Neuronal stem cell (in vitro differentiated cells): ENCODE data around the gene CCDC12.

Experiments used
- DNase-seq: peaks from one replicate; pipeline ENCODE4 v3.0.0-alpha.2; 2013; ENCODE audit warnings: low spot score
- H2AFZ ChIP-seq: one replicate; pipeline ENCODE4 v1.6.1; 2013; ENCODE audit warnings: mild to moderate bottlenecking, low read length, inconsistent platforms
- H2AK5ac ChIP-seq: 2 replicates; pipeline ENCODE4 v1.6.1; 2013; ENCODE audit warnings: low read depth, mild to moderate bottlenecking, inconsistent platforms, low read length, moderate library complexity, mixed read lengths
- H2BK120ac ChIP-seq: 2 replicates; pipeline ENCODE4 v1.6.1; 2013; ENCODE audit warnings: low read depth, mild to moderate bottlenecking, inconsistent platforms, low read length, moderate library complexity, mixed read lengths
- H2BK12ac ChIP-seq: one replicate; pipeline ENCODE4 v1.6.1; 2013; ENCODE audit warnings: low read length, inconsistent platforms
- H2BK15ac ChIP-seq: 2 replicates; pipeline ENCODE4 v1.6.1; 2013; ENCODE audit warnings: mild to moderate bottlenecking, low read length, inconsistent platforms, mixed read lengths
- H2BK5ac ChIP-seq: one replicate; pipeline ENCODE4 v1.6.1; 2013; ENCODE audit warnings: inconsistent platforms, mild to moderate bottlenecking, low read length, moderate library complexity
- H3K14ac ChIP-seq: one replicate; pipeline ENCODE4 v1.6.1; 2013; ENCODE audit warnings: low read length, inconsistent platforms
- H3K18ac ChIP-seq: 2 replicates; pipeline ENCODE4 v1.6.1; 2013; ENCODE audit warnings: low read length, inconsistent platforms
- H3K23ac ChIP-seq: 2 replicates; pipeline ENCODE4 v1.6.1; 2013; ENCODE audit warnings: low read depth, mild to moderate bottlenecking, mixed read lengths, low read length, inconsistent platforms; ENCODE audit not compliant: poor library complexity
- H3K27ac ChIP-seq: replicated peaks from 3 replicates; pipeline ENCODE4 v1.5.1; 2013; ENCODE audit warnings: low read length, inconsistent platforms
- H3K27me3 ChIP-seq, 3 experiments: 2 replicates each; pipeline ENCODE4 v1.6.1; 2013; ENCODE audit warnings: low read length in 3 of 3, mild to moderate bottlenecking in 2 of 3, inconsistent platforms in 1 of 3, low read depth in 1 of 3, mixed read lengths in 1 of 3, moderate library complexity in 1 of 3; ENCODE audit not compliant: control insufficient read depth in 3 of 3, insufficient read depth in 3 of 3
- H3K36me3 ChIP-seq, 2 donors: replicated peaks in 1 of 2; 2 replicates each; pipeline ENCODE4 v1.6.1; 2013; ENCODE audit warnings: low read length in 2 of 2; ENCODE audit not compliant: control insufficient read depth in 2 of 2, insufficient read depth in 2 of 2
- H3K4ac ChIP-seq: 2 replicates; pipeline ENCODE4 v1.6.1; 2013; ENCODE audit warnings: inconsistent platforms, mild to moderate bottlenecking, low read length, moderate library complexity
- H3K4me1 ChIP-seq, 2 donors: 1 replicate in 1 of 2; 2 replicates in 1 of 2; pipeline ENCODE4 v1.6.1; 2013; ENCODE audit warnings: low read length in 2 of 2, low read depth in 1 of 2; ENCODE audit not compliant: control insufficient read depth in 2 of 2, insufficient read depth in 1 of 2
- H3K4me2 ChIP-seq: one replicate; pipeline ENCODE4 v1.6.1; 2013; ENCODE audit warnings: mild to moderate bottlenecking, low read length, inconsistent platforms; ENCODE audit not compliant: insufficient read depth, poor library complexity, severe bottlenecking
- H3K4me3 ChIP-seq, 2 donors: 2 replicates each; pipeline ENCODE4 v1.5.1; 2013; ENCODE audit warnings: low read length in 2 of 2, mild to moderate bottlenecking in 2 of 2, inconsistent platforms in 1 of 2, moderate library complexity in 1 of 2
- H3K79me1 ChIP-seq: one replicate; pipeline ENCODE4 v1.6.1; 2013; ENCODE audit warnings: low read depth, mild to moderate bottlenecking, inconsistent platforms, low read length, moderate library complexity
- H3K9ac ChIP-seq: one replicate; pipeline ENCODE4 v1.6.1; 2013; ENCODE audit warnings: mild to moderate bottlenecking, low read depth, low read length, inconsistent platforms; ENCODE audit not compliant: poor library complexity
- H3K9me3 ChIP-seq, 2 donors: replicated peaks in 1 of 2; 2 replicates each; pipeline versions ENCODE3 to v1.6.1; 2013; ENCODE audit warnings: low read length in 2 of 2, mild to moderate bottlenecking in 2 of 2, inconsistent platforms in 1 of 2, low read depth in 1 of 2, mixed read lengths in 1 of 2, moderate library complexity in 1 of 2; ENCODE audit not compliant: control insufficient read depth in 2 of 2, insufficient read depth in 1 of 2
- H4K8ac ChIP-seq: one replicate; pipeline ENCODE4 v1.6.1; 2013; ENCODE audit warnings: low read depth, mild to moderate bottlenecking, inconsistent platforms, low read length, moderate library complexity
- H4K91ac ChIP-seq: one replicate; pipeline ENCODE4 v1.6.1; 2013; ENCODE audit warnings: low read length, low read depth, mild to moderate bottlenecking, inconsistent platforms; ENCODE audit not compliant: poor library complexity
- WGBS, 2 donors: extraction: QIAGEN DNeasy Blood & Tissue Kit; methylation state at CpG; one replicate each; pipeline ENCODE4 v1.1.7; 2013; ENCODE audit warnings: missing lambda C conversion rate in 2 of 2, mixed read lengths in 1 of 2; ENCODE audit not compliant: insufficient read length in 2 of 2, insufficient replicate concordance in 1 of 2; ENCODE audit errors: extremely low coverage in 2 of 2; 5-methylcytosine and 5-hydroxymethylcytosine counted together

Gene CCDC12

DNA sequence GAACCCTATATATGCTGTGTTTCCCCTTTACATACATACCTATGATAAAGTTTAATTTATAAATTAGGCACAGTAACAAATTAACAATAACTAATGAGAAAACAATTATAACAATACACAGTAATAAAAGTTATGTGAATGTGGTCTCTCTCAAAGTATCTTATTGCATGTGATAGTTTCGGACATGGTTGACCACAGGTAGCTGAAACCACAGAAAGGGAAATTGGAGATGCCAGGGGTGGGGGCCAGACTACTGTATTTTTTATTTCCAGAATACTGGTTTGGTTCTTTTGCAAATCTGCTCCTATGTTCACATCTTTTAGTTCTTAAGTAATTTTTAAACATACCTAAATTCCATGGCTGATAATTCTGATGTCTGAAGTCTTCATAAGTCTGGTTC is 58.3 kb downstream of the CCDC12 start:
- Histone ChIP-seq H3K79me1 (peaks cover 3% of the 10 kb centered on the region), H2BK15ac (no peak overlapping the region), H3K4me1 (no peaks in the 10 kb centered on the region), H4K91ac (no peak overlapping the region), H3K14ac (no peak overlapping the region), H3K18ac (no peak overlapping the region), H3K27me3 (peaks cover 0 to 2% (median 0%) of the 10 kb centered on the region in 3 experiments), H3K27ac (no peak overlapping the region), H3K4ac (no peak overlapping the region), H3K23ac (no peak overlapping the region), H2BK12ac (no peak overlapping the region), H2AK5ac (no peak overlapping the region), H4K8ac (no peak overlapping the region), H3K4me3 (no peak overlapping the region), H2BK5ac (no peak overlapping the region), H3K9me3 (peaks cover 12 to 21% of the 10 kb centered on the region in 2 donors), H2AFZ (no peak overlapping the region), H3K36me3 (peaks cover 38 to 80% of the 10 kb centered on the region in 2 donors), H2BK120ac (no peak overlapping the region), H3K9ac (no peak overlapping the region), H3K4me2 (no peak overlapping the region)
- DNase-seq, result no peak
- WGBS, 2 donors, result no CpG with 5 or more reads among the region's 1 CpG

DNA sequence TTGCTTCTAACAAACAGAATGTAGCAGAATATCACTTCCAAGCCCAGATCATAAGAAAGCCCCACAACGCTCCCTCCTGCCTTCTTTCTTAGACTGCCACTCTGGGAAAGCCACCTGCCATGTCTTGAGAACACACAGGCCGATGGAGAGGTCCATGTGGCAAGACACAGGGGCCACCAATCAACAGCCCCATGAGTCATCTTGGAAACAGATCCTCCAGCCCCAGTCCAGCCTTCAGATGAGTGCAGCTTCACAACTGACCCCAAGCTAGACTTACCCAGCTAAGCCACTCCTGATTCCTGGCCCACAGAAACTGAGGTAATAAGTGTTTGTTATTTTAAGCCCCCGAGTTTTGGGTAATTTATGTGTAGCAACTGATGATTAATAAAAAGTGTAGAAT is 59.3 kb downstream of the CCDC12 start:
- H3K27ac ChIP-seq, result no peak overlapping the region
- peaks cover 29 to 71% of the 10 kb centered on the region in 2 donors for H3K36me3 ChIP-seq
- no CpG with 5 or more reads among the region's 3 CpGs for WGBS, 2 donors

DNA sequence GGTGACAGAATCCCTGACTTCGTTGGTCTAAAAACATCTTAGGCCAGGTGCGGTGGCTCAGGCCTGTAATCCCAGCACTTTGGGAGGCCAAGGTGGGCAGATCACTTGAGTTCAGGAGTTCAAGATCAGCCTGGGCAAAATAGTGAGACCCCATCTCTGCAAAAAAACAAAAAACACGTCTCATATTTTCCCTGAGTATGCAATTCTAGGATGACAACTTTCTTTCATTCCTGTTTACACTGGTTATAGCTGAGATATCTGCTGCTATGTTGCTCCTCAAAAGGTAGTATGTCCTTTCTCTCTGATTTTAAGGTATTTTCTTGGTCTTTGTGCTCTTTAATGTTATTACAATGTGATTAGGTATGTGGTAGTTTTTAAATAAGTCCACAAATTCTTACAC is 59.7 kb downstream of the CCDC12 start:
- DNase-seq, result no peak
- WGBS, 2 donors, result no CpG with 5 or more reads among the region's 3 CpGs
- H3K14ac ChIP-seq, result no peak overlapping the region
- no peak overlapping the region for H3K4me2 ChIP-seq
- H3K36me3 ChIP-seq, result peaks cover 25 to 66% of the 10 kb centered on the region in 2 donors
- H3K9me3 ChIP-seq, result peaks cover 12 to 21% of the 10 kb centered on the region in 2 donors
- H3K4ac ChIP-seq, result no peak overlapping the region
- no peak overlapping the region for H2BK120ac ChIP-seq
- H2AK5ac ChIP-seq, result no peak overlapping the region
- H2BK5ac ChIP-seq, result no peak overlapping the region
- H3K23ac ChIP-seq, result no peak overlapping the region
- H2BK15ac ChIP-seq, result no peak overlapping the region
- no peak overlapping the region for H3K27ac ChIP-seq
- peaks cover 0 to 2% (median 0%) of the 10 kb centered on the region in 3 experiments for H3K27me3 ChIP-seq
- H3K4me1 ChIP-seq, result no peaks in the 10 kb centered on the region
- H2AFZ ChIP-seq, result no peak overlapping the region
- H4K91ac ChIP-seq, result no peak overlapping the region
- no peak overlapping the region for H3K4me3 ChIP-seq
- H2BK12ac ChIP-seq, result no peak overlapping the region
- no peaks in the 10 kb centered on the region for H3K79me1 ChIP-seq
- H4K8ac ChIP-seq, result no peak overlapping the region
- no peak overlapping the region for H3K9ac ChIP-seq
- H3K18ac ChIP-seq, result no peak overlapping the region

More for the DNA sequence above, 59.3 kb downstream of the CCDC12 start:
- Histone ChIP-seq H4K8ac (no peak overlapping the region), H3K4me2 (no peak overlapping the region), H3K18ac (no peak overlapping the region), H2BK12ac (no peak overlapping the region), H2AK5ac (no peak overlapping the region), H3K9ac (no peak overlapping the region), H3K23ac (no peak overlapping the region), H2BK120ac (no peak overlapping the region), H3K4me3 (no peak overlapping the region), H3K4ac (no peak overlapping the region), H3K9me3 (peaks cover 12 to 21% of the 10 kb centered on the region in 2 donors), H2BK5ac (no peak overlapping the region), H4K91ac (no peak overlapping the region), H3K14ac (no peak overlapping the region), H3K4me1 (no peaks in the 10 kb centered on the region), H3K79me1 (no peaks in the 10 kb centered on the region), H2BK15ac (no peak overlapping the region), H3K27me3 (peaks cover 0 to 2% (median 0%) of the 10 kb centered on the region in 3 experiments), H2AFZ (no peak overlapping the region)
- DNase-seq, result no peak

DNA sequence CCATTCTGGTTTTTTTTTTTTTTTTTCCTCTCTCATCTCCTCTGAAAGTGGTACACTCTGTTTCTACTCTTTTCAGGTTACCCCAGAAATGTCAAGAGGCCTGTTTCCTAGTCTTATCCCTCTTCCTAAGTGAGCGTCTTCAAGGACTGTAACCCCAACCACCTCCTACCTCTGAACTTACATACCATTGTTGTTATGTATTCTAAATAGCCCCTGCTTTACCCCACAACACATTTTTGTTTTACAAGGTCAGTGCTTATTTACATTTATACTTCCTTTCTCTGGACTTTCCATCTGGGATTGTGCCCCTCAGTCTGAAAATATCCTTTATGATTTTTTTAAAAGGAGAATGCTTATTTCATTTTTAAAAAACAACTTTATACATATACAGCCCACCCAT is 60.3 kb downstream of the CCDC12 start:
- no peak overlapping the region for H3K18ac ChIP-seq
- DNase-seq, result no peak
- H3K27ac ChIP-seq, result no peak overlapping the region
- H3K36me3 ChIP-seq, result peaks cover 20 to 61% of the 10 kb centered on the region in 2 donors
- no peak overlapping the region for H3K4me3 ChIP-seq
- WGBS, 2 donors, result no CpG with 5 or more reads among the region's 1 CpG
- H4K8ac ChIP-seq, result no peak overlapping the region
- peaks cover 12 to 21% of the 10 kb centered on the region in 2 donors for H3K9me3 ChIP-seq
- H3K9ac ChIP-seq, result no peak overlapping the region
- no peak overlapping the region for H3K23ac ChIP-seq
- H2BK12ac ChIP-seq, result no peak overlapping the region
- H2BK5ac ChIP-seq, result no peak overlapping the region
- no peak overlapping the region for H3K14ac ChIP-seq
- H3K4ac ChIP-seq, result no peak overlapping the region
- no peaks in the 10 kb centered on the region for H3K4me1 ChIP-seq
- no peak overlapping the region for H4K91ac ChIP-seq
- no peak overlapping the region for H2AK5ac ChIP-seq
- H3K79me1 ChIP-seq, result no peaks in the 10 kb centered on the region
- no peak overlapping the region for H2BK120ac ChIP-seq
- no peak overlapping the region for H3K4me2 ChIP-seq
- H3K27me3 ChIP-seq, result peaks cover 0 to 2% (median 0%) of the 10 kb centered on the region in 3 experiments
- H2AFZ ChIP-seq, result no peak overlapping the region
- H2BK15ac ChIP-seq, result no peak overlapping the region
